ENCODE results near the gene KATNB1. TPM values are rescaled to one million over a fixed set of nuclear protein-coding genes. Genes with fewer than 3 reads are reported as not detected.
"Not testable (repeated sequence)": the region's sequence is repeated elsewhere in the genome, so short reads cannot be mapped to it uniquely, and the experiment has no call there.

Gene KATNB1
- total and polyA plus RNA-seq, 2 experiments from 2014 or later, result 31.4 to 65.9 TPM

DNA sequence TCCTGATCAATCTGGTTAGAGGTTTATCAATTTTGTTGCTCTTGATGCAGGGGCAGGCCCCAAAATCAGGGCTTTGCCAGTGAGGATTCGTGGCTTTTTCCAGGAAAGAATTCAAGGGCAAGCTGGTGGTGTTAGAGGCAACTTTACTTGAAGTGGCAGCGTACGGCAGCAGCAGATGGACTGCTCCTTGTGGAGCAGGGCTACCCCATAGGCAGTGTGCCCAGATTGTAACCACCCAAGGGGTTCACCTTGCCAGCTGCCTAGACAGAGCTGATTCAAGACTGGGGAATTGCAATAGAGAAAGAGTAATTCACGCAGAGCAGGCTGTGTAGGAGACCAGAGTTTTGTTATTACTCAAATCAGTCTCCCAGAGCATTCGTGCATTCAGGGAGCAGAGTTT lies 24.2 kb upstream of the KATNB1 start (continued):
- TF ChIP-seq, protein P1, sequence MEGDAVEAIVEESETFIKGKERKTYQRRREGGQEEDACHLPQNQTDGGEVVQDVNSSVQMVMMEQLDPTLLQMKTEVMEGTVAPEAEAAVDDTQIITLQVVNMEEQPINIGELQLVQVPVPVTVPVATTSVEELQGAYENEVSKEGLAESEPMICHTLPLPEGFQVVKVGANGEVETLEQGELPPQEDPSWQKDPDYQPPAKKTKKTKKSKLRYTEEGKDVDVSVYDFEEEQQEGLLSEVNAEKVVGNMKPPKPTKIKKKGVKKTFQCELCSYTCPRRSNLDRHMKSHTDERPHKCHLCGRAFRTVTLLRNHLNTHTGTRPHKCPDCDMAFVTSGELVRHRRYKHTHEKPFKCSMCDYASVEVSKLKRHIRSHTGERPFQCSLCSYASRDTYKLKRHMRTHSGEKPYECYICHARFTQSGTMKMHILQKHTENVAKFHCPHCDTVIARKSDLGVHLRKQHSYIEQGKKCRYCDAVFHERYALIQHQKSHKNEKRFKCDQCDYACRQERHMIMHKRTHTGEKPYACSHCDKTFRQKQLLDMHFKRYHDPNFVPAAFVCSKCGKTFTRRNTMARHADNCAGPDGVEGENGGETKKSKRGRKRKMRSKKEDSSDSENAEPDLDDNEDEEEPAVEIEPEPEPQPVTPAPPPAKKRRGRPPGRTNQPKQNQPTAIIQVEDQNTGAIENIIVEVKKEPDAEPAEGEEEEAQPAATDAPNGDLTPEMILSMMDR (conservative IDR thresholded peaks at IDR 0.05; ENCODE audit: low read depth in 2 of 2), result no peak
- TF ChIP-seq NANOG (IDR thresholded peaks at IDR 0.05; ENCODE audit: borderline replicate concordance) (no peak), CREB1 (CRISPR knock-in tag; IDR thresholded peaks at IDR 0.05; ENCODE audit: low read depth) (no peak), STAT1 (IDR thresholded peaks at IDR 0.05; ENCODE audit: unreplicated experiment) (no peak), ZNF114 (CRISPR knock-in tag; IDR thresholded peaks at IDR 0.05) (no peak)

DNA sequence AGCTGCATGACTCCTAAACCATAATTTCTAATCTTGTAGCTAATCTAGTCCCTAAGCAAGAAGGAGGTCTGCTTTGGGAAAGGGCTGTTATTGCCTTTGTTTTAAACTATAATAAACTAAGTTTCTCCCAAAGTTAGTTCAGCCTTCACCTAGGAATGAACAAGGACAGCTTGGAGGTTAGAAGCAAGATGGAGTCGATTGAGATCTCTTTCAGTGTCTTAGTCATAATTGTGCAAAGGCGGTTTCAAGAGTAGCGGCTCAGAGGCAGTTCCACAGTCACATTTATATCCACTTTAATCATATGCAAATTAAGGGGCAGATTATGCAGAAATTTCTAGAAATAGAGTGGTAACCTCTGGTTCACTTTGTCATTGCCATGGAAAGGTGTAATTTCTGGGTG lies 23.6 kb upstream of the KATNB1 start:
- H3K27me3 Mint-ChIP-seq (ENCODE audit: insufficient read depth, low read depth, poor library complexity), result peaks cover 9% of the 10 kb centered on the region
- no peaks in the 10 kb centered on the region for H3K9me2 ChIP-seq (ENCODE audit: insufficient read depth)
- no peaks in the 10 kb centered on the region for H3K4me1 Mint-ChIP-seq
- ATAC-seq (no peak), DNase-seq (ENCODE audit: low spot score) (no peak)
- TF ChIP-seq CREB1 (CRISPR knock-in tag; IDR thresholded peaks at IDR 0.05; ENCODE audit: low read depth) (no peak), ZNF331 (CRISPR knock-in tag; IDR thresholded peaks at IDR 0.05; ENCODE audit: low read depth) (no peak), JUNB (IDR thresholded peaks at IDR 0.05; ENCODE audit: unreplicated experiment) (no peak), ZNF114 (CRISPR knock-in tag; IDR thresholded peaks at IDR 0.05) (no peak), STAT1 (IDR thresholded peaks at IDR 0.05; ENCODE audit: unreplicated experiment) (no peak), NANOG (IDR thresholded peaks at IDR 0.05; ENCODE audit: borderline replicate concordance) (no peak), EZH2phosphoT487 (IDR thresholded peaks at IDR 0.05; ENCODE audit: unreplicated experiment) (no peak), POLR2AphosphoS5 (IDR thresholded peaks at IDR 0.05; ENCODE audit: low read depth) (no peak)
- TF ChIP-seq, protein P2, sequence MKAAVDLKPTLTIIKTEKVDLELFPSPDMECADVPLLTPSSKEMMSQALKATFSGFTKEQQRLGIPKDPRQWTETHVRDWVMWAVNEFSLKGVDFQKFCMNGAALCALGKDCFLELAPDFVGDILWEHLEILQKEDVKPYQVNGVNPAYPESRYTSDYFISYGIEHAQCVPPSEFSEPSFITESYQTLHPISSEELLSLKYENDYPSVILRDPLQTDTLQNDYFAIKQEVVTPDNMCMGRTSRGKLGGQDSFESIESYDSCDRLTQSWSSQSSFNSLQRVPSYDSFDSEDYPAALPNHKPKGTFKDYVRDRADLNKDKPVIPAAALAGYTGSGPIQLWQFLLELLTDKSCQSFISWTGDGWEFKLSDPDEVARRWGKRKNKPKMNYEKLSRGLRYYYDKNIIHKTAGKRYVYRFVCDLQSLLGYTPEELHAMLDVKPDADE (IDR thresholded peaks at IDR 0.05), result no peak
- TF ChIP-seq, protein P1 (conservative IDR thresholded peaks at IDR 0.05; ENCODE audit: low read depth in 2 of 2), result no peak
- no peak overlapping the region for H2AFZ ChIP-seq
- no peak overlapping the region for H3K27ac ChIP-seq (ENCODE audit: low read depth)
- H3K4me3 ChIP-seq, result no peak overlapping the region
- no peaks in the 10 kb centered on the region for H3K9me3 Mint-ChIP-seq
- H4K20me1 ChIP-seq (replicated peaks; ENCODE audit: insufficient read depth), result no peaks in the 10 kb centered on the region
- H3K36me3 ChIP-seq (ENCODE audit: insufficient read depth), result no peaks in the 10 kb centered on the region
- no peaks in the 10 kb centered on the region for H3K36me3 Mint-ChIP-seq (ENCODE audit: low read depth)
- no peak overlapping the region for H3K4me2 ChIP-seq
- no peaks in the 10 kb centered on the region for H3K27me3 ChIP-seq (ENCODE audit: insufficient read depth)
- H3K4me3 Mint-ChIP-seq, result no peak overlapping the region
- H3K79me2 ChIP-seq (replicated peaks; ENCODE audit: insufficient read depth), result no peaks in the 10 kb centered on the region
- H3F3A ChIP-seq (replicated peaks; ENCODE audit: low read depth), result no peaks in the 10 kb centered on the region
- H3K4me1 ChIP-seq (ENCODE audit: insufficient read depth), result no peaks in the 10 kb centered on the region
- H3K27ac Mint-ChIP-seq, result no peak overlapping the region

DNA sequence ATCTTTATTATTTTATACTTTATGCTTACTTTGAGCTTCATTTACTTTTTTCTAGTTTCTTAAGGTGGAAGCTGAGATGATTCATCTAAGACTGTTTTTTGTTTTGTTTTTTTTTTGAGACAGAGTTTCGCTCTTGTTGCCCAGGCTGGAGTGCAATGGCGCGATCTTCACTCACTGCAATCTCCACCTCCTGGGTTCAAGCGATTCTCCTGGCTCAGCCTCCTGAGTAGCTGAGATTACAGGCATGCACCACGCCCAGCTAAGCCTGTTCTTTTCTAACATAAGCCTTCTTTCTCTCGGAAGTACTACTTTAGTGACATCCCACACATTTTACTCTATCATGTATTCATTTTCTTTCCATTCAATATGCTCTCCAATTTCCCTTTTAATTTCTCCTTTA lies 23.0 kb upstream of the KATNB1 start:
- not testable (repeated sequence) for H3K4me1 ChIP-seq (ENCODE audit: insufficient read depth); H3K4me3 Mint-ChIP-seq; ATAC-seq

More for the DNA sequence above, 23.0 kb upstream of the KATNB1 start:
- H3K36me3 ChIP-seq (ENCODE audit: insufficient read depth); H3K27me3 Mint-ChIP-seq (ENCODE audit: insufficient read depth, low read depth, poor library complexity); H3K36me3 Mint-ChIP-seq (ENCODE audit: low read depth); H4K20me1 ChIP-seq (replicated peaks; ENCODE audit: insufficient read depth); H2AFZ ChIP-seq; H3K27me3 ChIP-seq (ENCODE audit: insufficient read depth); H3K27ac Mint-ChIP-seq; H3K4me2 ChIP-seq; H3K4me1 Mint-ChIP-seq; H3K9me3 Mint-ChIP-seq; H3K9me2 ChIP-seq (ENCODE audit: insufficient read depth); H3F3A ChIP-seq (replicated peaks; ENCODE audit: low read depth); H3K79me2 ChIP-seq (replicated peaks; ENCODE audit: insufficient read depth); DNase-seq (ENCODE audit: low spot score); H3K27ac ChIP-seq (ENCODE audit: low read depth); H3K4me3 ChIP-seq: not testable (repeated sequence)

Data from GM23338 (cell line).